22Rv1 (cell line): ENCODE data around the gene SETD2.

Source experiments
- H3K27ac ChIP-seq: fragments of 450-650 bp; 2 replicates; pipeline ENCODE4 v1.5.1; 2017
- ZFX ChIP-seq: fragments of 450-650 bp; IDR thresholded peaks from 2 replicates; pipeline ENCODE4 v1.6.1; 2017; ENCODE audit warnings: antibody characterized with exemption, borderline replicate concordance
- TF ChIP-seq, protein P1 (sequence below): fragments of 450-650 bp; IDR thresholded peaks from 2 replicates; pipeline ENCODE4 v1.5.1; 2017; ENCODE audit warnings: mild to moderate bottlenecking

SETD2 gene

DNA sequence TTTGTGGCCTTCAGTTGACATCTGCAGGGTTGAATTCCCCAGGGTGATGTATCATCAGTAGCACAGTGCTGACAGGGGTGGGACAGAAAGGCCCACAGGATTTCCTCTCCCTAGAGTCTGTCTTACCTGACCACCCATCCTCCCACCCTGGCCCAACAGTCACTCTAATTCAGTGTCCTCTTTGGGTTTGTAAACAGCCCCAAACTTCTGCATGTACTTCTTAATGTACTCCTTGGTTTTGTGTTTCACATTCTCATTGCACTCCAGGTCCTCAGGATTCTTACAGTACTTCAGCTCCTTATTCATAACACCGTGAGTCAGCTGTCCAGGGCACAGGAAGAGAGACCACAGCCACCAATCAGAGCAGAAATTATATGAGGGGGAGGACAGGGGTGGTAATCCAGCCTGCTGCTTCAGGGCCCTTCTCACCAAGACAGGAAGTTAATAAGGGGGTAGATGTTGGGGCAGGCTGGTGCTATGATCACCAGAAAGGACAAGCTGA lies 146.9 kb downstream of the SETD2 start:
- H3K27ac ChIP-seq = no peak overlapping the region
- no peak for TF ChIP-seq ZFX
- TF ChIP-seq, protein P1, sequence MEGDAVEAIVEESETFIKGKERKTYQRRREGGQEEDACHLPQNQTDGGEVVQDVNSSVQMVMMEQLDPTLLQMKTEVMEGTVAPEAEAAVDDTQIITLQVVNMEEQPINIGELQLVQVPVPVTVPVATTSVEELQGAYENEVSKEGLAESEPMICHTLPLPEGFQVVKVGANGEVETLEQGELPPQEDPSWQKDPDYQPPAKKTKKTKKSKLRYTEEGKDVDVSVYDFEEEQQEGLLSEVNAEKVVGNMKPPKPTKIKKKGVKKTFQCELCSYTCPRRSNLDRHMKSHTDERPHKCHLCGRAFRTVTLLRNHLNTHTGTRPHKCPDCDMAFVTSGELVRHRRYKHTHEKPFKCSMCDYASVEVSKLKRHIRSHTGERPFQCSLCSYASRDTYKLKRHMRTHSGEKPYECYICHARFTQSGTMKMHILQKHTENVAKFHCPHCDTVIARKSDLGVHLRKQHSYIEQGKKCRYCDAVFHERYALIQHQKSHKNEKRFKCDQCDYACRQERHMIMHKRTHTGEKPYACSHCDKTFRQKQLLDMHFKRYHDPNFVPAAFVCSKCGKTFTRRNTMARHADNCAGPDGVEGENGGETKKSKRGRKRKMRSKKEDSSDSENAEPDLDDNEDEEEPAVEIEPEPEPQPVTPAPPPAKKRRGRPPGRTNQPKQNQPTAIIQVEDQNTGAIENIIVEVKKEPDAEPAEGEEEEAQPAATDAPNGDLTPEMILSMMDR = no peak

DNA sequence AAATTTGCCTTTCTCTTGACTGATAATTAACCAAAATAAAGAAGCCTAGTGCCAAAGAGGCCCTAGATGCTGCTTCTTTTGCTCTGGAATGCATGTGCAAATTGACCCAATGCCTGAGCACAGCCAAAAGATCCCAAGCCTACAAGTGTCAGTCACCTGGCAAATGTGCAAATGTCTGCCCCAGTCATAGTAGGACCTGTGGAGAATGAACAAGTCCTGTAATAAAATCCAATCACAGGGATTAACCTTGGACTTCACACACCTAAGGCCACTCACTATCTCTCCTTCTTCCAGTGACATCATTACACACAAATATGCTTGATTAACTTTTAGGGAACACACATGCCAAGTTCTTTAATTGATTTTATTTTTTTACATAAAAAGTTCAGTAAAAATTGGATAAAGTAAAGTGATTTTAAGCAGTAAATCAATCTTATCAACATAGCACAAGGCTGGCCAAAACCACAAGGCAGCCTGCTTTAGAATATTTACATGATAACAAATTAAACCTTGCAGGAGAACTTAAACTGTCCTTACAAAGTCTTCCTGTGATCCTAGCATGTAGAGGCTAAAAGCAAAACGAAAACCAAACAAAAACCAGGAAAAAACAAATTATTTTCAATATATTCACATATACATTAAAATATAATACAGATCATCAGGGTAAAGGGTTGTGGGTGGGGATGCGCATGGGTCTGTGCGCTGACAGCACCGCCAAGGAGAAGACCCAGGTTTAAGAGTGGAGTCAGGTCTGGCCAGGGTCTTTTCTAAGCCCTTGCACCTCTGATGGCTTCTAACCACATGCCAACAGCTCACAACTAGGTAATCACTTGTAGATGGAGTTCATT lies 147.6 kb downstream of the SETD2 start:
- TF ChIP-seq, protein P1 = no peak
- TF ChIP-seq ZFX = no peak
- no peak overlapping the region for H3K27ac ChIP-seq

DNA sequence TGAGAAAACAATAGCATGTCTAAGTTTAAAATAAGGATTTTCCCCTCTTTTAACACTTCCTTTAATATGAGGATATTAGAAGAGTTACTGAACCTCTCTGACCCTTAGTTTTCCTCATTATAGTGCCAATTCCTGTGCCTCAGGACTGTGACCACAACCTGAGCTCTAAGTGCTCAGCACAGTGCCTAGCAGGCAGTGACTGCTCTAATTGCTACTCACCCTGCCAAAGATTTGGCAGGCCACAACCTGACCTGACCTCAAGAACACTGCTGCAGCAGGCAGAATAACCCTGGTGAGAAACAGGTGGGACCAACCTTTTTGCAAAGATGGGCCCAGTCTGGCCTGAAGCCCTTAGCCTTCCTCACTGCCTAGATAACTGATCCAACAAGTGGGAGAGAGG lies 148.8 kb downstream of the SETD2 start:
- TF ChIP-seq ZFX = no peak
- TF ChIP-seq, protein P1 = no peak
- no peak overlapping the region for H3K27ac ChIP-seq

DNA sequence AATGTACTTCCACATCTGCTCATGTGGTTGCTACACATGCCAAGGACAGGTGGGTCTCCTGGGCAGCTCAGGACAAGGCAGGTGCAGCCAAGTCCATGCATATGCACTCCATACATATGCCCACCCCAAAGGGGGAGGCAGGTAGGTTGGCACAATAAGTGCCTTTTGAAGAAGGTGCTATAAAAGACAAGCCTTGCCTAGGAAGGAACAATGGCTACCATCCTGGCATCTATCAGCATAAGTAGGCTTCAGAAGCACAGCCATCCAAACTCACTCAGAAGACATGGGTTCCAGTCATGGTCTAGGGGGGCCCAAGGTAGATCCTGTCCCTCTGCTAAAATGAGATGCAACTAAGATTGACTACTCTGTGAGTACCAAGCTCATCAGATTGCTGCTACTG lies 149.9 kb downstream of the SETD2 start:
- H3K27ac ChIP-seq = no peak overlapping the region
- no peak for TF ChIP-seq ZFX
- TF ChIP-seq, protein P1 = no peak

DNA sequence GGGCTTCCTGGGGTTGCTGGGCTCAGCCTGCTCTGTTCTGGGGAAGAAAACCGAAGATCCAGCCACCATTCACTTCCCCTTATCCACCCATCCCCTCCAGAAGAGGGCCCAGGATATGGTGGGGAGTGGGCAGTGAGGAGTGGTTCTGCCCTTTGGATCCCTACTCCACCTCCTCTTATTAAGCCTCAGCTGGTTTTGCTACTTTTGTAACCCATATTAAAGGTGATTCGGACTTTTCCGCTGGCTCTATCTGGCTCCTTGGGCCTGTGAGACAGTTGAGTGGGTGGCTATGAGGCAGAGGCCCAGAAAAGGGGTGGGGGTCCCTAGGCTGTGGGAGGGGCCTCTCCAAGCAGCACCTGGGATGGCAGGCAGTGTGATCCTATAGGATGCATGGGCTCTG lies 150.7 kb downstream of the SETD2 start:
- TF ChIP-seq ZFX = no peak
- TF ChIP-seq, protein P1 = no peak
- no peak overlapping the region for H3K27ac ChIP-seq

DNA sequence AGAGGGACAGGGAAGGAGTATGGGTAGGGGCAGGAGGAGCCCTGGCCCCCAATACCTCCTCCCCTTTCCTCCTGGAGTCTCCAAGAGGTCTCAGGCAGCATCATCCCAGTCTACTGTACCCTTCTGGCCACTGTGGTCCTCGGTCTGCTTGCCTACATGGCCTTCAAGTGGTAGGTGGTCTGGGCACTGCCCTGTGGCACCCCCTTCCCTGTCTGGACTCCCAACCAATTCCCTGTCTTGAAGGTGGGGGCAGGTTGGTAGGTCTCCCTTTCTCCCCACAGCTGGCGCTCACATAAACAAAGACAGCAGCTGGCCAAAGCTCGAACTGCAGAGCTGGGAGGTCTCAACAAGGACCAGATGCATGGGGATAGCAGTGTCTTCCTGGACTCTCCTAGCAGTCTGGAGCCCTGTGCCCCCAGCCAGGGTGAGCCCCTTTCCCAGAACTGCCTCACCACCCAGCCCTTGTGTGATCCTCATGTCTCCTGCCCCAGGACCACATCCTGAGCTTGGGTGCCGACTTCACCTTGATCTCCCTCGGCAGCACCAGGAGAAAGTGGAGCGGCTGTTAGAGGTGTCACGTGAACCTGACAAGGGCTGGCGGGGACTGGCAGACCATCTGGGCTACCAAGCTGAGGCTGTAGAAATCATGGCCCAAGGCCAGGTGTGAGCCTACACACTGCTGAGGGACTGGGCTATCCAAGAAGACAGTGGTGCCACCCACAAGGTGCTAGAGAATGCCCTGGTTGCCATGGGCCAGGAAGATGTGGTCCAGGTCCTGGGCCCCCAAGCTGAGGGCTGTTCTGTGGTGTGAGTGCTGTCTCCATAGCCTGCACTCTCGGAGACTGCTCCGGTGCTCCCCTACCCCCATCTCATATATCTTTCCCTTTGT lies 151.3 kb downstream of the SETD2 start:
- H3K27ac ChIP-seq = no peak overlapping the region
- TF ChIP-seq ZFX = no peak
- TF ChIP-seq, protein P1 = no peak
